Measurements from ENCODE around the gene FRMD5. TPM values are rescaled to one million over a fixed set of nuclear protein-coding genes. Genes with fewer than 3 reads are reported as not detected.

FRMD5 gene
- polyA plus RNA-seq, 3 donors = not detected

- H3K4me1 Mint-ChIP-seq = no peaks in the 10 kb centered on the region
Observed at GRCh38 chr15:43920815-43921214, 274.3 kb downstream of the FRMD5 start.

DNA sequence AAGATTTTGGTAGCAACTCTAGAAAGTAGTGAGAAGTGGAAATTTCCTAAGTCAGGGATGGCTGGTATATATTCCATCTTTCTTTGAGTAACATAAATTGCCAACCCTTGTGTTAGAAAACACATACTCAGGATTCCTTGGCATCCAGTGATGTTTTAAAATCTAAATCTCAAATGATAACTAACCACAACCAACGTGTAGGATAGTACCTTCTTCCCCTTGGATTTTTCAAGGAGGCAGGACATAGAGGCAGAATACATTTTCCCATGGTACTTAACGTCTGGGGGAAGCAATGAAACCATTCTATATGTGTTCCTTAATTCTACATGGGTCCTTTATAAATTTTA lies 274.8 kb downstream of the FRMD5 start:
- no peaks in the 10 kb centered on the region for H4K20me1 ChIP-seq (ENCODE audit: insufficient read depth, low read length)
- H3K27ac Mint-ChIP-seq = no peak overlapping the region
- intact Hi-C loops (cut with micrococcal nuclease) = no loop called here
- no peak overlapping the region for H3K27ac ChIP-seq (ENCODE audit: low read depth in 1 of 2, low read length in 2 of 2)
- no peak overlapping the region for H3K9ac ChIP-seq (ENCODE audit: insufficient read depth, low read length, poor library complexity, severe bottlenecking)
- H3K36me3 ChIP-seq (replicated peaks in 1 of 2; ENCODE audit: control insufficient read depth in 1 of 2, insufficient read depth in 2 of 2, low read length in 2 of 2) = no peaks in the 10 kb centered on the region
- H3K4me3 ChIP-seq (replicated peaks in 1 of 3; ENCODE audit: low read depth in 2 of 3, low read length in 3 of 3) = no peak overlapping the region
- peaks cover 8 to 13% (median 9%) of the 10 kb centered on the region in 3 donors for H3K27me3 Mint-ChIP-seq (ENCODE audit: low read depth in 3 of 3)
- H3K4me1 Mint-ChIP-seq = no peaks in the 10 kb centered on the region
- H3K9me3 Mint-ChIP-seq = no peaks in the 10 kb centered on the region
- no peaks in the 10 kb centered on the region for H3K9me3 ChIP-seq (replicated peaks in 1 of 2; ENCODE audit: control insufficient read depth in 1 of 2, insufficient read depth in 1 of 2, low read length in 2 of 2)
- no peak overlapping the region for H2AFZ ChIP-seq (ENCODE audit: insufficient read depth, low read depth, low read length, poor library complexity, severe bottlenecking)
- H3K27me3 ChIP-seq (ENCODE audit: control insufficient read depth in 2 of 2, insufficient read depth in 2 of 2, low read length in 2 of 2) = no peaks in the 10 kb centered on the region
- no peak overlapping the region for H3K4me3 Mint-ChIP-seq
- no peaks in the 10 kb centered on the region for H3K36me3 Mint-ChIP-seq
- no peak for DNase-seq
- WGBS (ENCODE audit: insufficient coverage) = 83% methylated on average over 1 of the region's 2 CpGs
- no peaks in the 10 kb centered on the region for H3K4me1 ChIP-seq (ENCODE audit: control insufficient read depth in 1 of 2, insufficient read depth in 2 of 2, low read length in 2 of 2)
- TF ChIP-seq, protein P1, sequence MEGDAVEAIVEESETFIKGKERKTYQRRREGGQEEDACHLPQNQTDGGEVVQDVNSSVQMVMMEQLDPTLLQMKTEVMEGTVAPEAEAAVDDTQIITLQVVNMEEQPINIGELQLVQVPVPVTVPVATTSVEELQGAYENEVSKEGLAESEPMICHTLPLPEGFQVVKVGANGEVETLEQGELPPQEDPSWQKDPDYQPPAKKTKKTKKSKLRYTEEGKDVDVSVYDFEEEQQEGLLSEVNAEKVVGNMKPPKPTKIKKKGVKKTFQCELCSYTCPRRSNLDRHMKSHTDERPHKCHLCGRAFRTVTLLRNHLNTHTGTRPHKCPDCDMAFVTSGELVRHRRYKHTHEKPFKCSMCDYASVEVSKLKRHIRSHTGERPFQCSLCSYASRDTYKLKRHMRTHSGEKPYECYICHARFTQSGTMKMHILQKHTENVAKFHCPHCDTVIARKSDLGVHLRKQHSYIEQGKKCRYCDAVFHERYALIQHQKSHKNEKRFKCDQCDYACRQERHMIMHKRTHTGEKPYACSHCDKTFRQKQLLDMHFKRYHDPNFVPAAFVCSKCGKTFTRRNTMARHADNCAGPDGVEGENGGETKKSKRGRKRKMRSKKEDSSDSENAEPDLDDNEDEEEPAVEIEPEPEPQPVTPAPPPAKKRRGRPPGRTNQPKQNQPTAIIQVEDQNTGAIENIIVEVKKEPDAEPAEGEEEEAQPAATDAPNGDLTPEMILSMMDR (IDR thresholded peaks at IDR 0.05) = no peak
- H3K79me2 ChIP-seq (ENCODE audit: insufficient read depth, low read length) = no peaks in the 10 kb centered on the region
- H3K4me2 ChIP-seq (replicated peaks; ENCODE audit: extremely low read depth, low read length, poor library complexity, severe bottlenecking) = no peak overlapping the region

More at GRCh38 chr15:43920815-43921214, 274.3 kb downstream of the FRMD5 start:
- no peak overlapping the region for H3K27ac Mint-ChIP-seq
- TF ChIP-seq, protein P1 (IDR thresholded peaks at IDR 0.05) = no peak
- Histone ChIP-seq H4K20me1 (ENCODE audit: insufficient read depth, low read length) (no peaks in the 10 kb centered on the region), H3K9me3 (replicated peaks in 1 of 2; ENCODE audit: control insufficient read depth in 1 of 2, insufficient read depth in 1 of 2, low read length in 2 of 2) (no peaks in the 10 kb centered on the region), H3K4me3 (replicated peaks in 1 of 3; ENCODE audit: low read depth in 2 of 3, low read length in 3 of 3) (no peak overlapping the region), H3K36me3 (replicated peaks in 1 of 2; ENCODE audit: control insufficient read depth in 1 of 2, insufficient read depth in 2 of 2, low read length in 2 of 2) (no peaks in the 10 kb centered on the region), H3K4me2 (replicated peaks; ENCODE audit: extremely low read depth, low read length, poor library complexity, severe bottlenecking) (no peak overlapping the region), H3K27ac (ENCODE audit: low read depth in 1 of 2, low read length in 2 of 2) (no peak overlapping the region), H3K9ac (ENCODE audit: insufficient read depth, low read length, poor library complexity, severe bottlenecking) (no peak overlapping the region), H3K79me2 (ENCODE audit: insufficient read depth, low read length) (no peaks in the 10 kb centered on the region), H3K27me3 (ENCODE audit: control insufficient read depth in 2 of 2, insufficient read depth in 2 of 2, low read length in 2 of 2) (no peaks in the 10 kb centered on the region), H3K4me1 (ENCODE audit: control insufficient read depth in 1 of 2, insufficient read depth in 2 of 2, low read length in 2 of 2) (no peaks in the 10 kb centered on the region), H2AFZ (ENCODE audit: insufficient read depth, low read depth, low read length, poor library complexity, severe bottlenecking) (no peak overlapping the region)
- H3K27me3 Mint-ChIP-seq (ENCODE audit: low read depth in 3 of 3) = peaks cover 8 to 13% (median 9%) of the 10 kb centered on the region in 3 donors
- DNase-seq = no peak
- 81% methylated on average over 6 of the region's 6 CpGs for WGBS (ENCODE audit: insufficient coverage)
- intact Hi-C loops (cut with micrococcal nuclease) = no loop called here
- H3K9me3 Mint-ChIP-seq = no peaks in the 10 kb centered on the region
- H3K4me3 Mint-ChIP-seq = no peak overlapping the region
- H3K36me3 Mint-ChIP-seq = no peaks in the 10 kb centered on the region
